CD14-positive monocyte (primary cell): Measurements from ENCODE around the gene KCNB1. TPM values are rescaled to one million over a fixed set of nuclear protein-coding genes. Genes with fewer than 3 reads are reported as not detected.

Experiments
- DNase-seq, 3 donors: peaks; one replicate each; pipeline ENCODE4 v3.0.0-alpha.2; 2011 to 2022
- H2AFZ ChIP-seq: 2 replicates; pipeline ENCODE4 v1.6.0; 2012; ENCODE audit warnings: mild to moderate bottlenecking, low read depth, low read length, inconsistent platforms; ENCODE audit not compliant: insufficient read depth, poor library complexity, severe bottlenecking
- H3K27ac ChIP-seq, 2 donors: 1 replicate in 1 of 2; 2 replicates in 1 of 2; pipeline ENCODE4 v1.5.1; 2012 to 2013; ENCODE audit warnings: low read length in 2 of 2, control low read depth in 1 of 2, inconsistent platforms in 1 of 2, low read depth in 1 of 2, mild to moderate bottlenecking in 1 of 2
- H3K27me3 ChIP-seq, 2 donors: one replicate each; pipeline versions ENCODE4 v1.6.0 to v1.6.1; 2011 to 2013; ENCODE audit warnings: low read length in 2 of 2; ENCODE audit not compliant: control insufficient read depth in 2 of 2, insufficient read depth in 2 of 2
- H3K36me3 ChIP-seq, 2 donors: replicated peaks in 1 of 2; 1 replicate in 1 of 2; 2 replicates in 1 of 2; pipeline versions ENCODE4 v1.5.1 to v1.6.1; 2012 to 2013; ENCODE audit warnings: low read length in 2 of 2, control low read depth in 1 of 2, inconsistent platforms in 1 of 2, mild to moderate bottlenecking in 1 of 2; ENCODE audit not compliant: insufficient read depth in 2 of 2, control insufficient read depth in 1 of 2
- H3K4me1 ChIP-seq, 2 donors: 1 replicate in 1 of 2; 2 replicates in 1 of 2; pipeline versions ENCODE4 v1.5.1 to v1.6.1; 2012 to 2013; ENCODE audit warnings: low read length in 2 of 2, control low read depth in 1 of 2, inconsistent platforms in 1 of 2, mild to moderate bottlenecking in 1 of 2, moderate library complexity in 1 of 2; ENCODE audit not compliant: insufficient read depth in 2 of 2, control insufficient read depth in 1 of 2
- H3K4me2 ChIP-seq: replicated peaks from 2 replicates; pipeline ENCODE3; 2012; ENCODE audit warnings: low read length, moderate library complexity, mild to moderate bottlenecking; ENCODE audit not compliant: poor library complexity, severe bottlenecking; ENCODE audit errors: extremely low read depth
- H3K4me3 ChIP-seq, 3 experiments: fragments of 200-600 bp in 1 of 3; sonication (generic) in 1 of 3; replicated peaks in 1 of 3; 1 replicate in 2 of 3; 2 replicates in 1 of 3; pipeline ENCODE4 v1.5.1; 2011 to 2013; ENCODE audit warnings: low read length in 3 of 3, mild to moderate bottlenecking in 3 of 3, control low read depth in 2 of 3, low read depth in 2 of 3, inconsistent platforms in 1 of 3, moderate library complexity in 1 of 3
- H3K79me2 ChIP-seq: 2 replicates; pipeline ENCODE4 v1.6.0; 2012; ENCODE audit warnings: mild to moderate bottlenecking, control low read depth, inconsistent platforms, low read length, moderate library complexity; ENCODE audit not compliant: insufficient read depth
- H3K9ac ChIP-seq: 2 replicates; pipeline ENCODE4 v1.6.0; 2017; ENCODE audit warnings: low read length, mild to moderate bottlenecking; ENCODE audit not compliant: insufficient read depth, poor library complexity, severe bottlenecking
- H3K9me3 ChIP-seq, 2 donors: replicated peaks in 1 of 2; 1 replicate in 1 of 2; 2 replicates in 1 of 2; pipeline versions ENCODE4 v1.5.1 to v1.6.1; 2012 to 2013; ENCODE audit warnings: low read length in 2 of 2, control low read depth in 1 of 2; ENCODE audit not compliant: control insufficient read depth in 1 of 2, insufficient read depth in 1 of 2
- H4K20me1 ChIP-seq: 2 replicates; pipeline ENCODE4 v1.6.0; 2012; ENCODE audit warnings: mild to moderate bottlenecking, low read length, control low read depth, moderate library complexity; ENCODE audit not compliant: insufficient read depth
- H3K27ac Mint-ChIP-seq, 7 donors: one replicate each; pipeline ENCODE4 v1.8.0; 2020; ENCODE audit warnings: mild to moderate bottlenecking in 7 of 7, mixed read lengths in 7 of 7, moderate library complexity in 6 of 7, inconsistent platforms in 2 of 7
- H3K27me3 Mint-ChIP-seq, 3 donors: one replicate each; pipeline ENCODE4 v1.8.0; 2021 to 2022; ENCODE audit warnings: low read depth in 3 of 3, mild to moderate bottlenecking in 3 of 3, mixed read lengths in 3 of 3, moderate library complexity in 3 of 3, inconsistent platforms in 1 of 3
- H3K36me3 Mint-ChIP-seq, 2 donors: one replicate each; pipeline ENCODE4 v1.8.0; 2020; ENCODE audit warnings: mixed read lengths in 2 of 2, inconsistent platforms in 1 of 2, mild to moderate bottlenecking in 1 of 2
- H3K4me1 Mint-ChIP-seq: one replicate; pipeline ENCODE4 v1.8.0; 2020; ENCODE audit warnings: mild to moderate bottlenecking, mixed read lengths
- H3K4me3 Mint-ChIP-seq, 2 donors: one replicate each; pipeline ENCODE4 v1.8.0; 2020; ENCODE audit warnings: mild to moderate bottlenecking in 2 of 2, mixed read lengths in 2 of 2, moderate library complexity in 1 of 2
- H3K9me3 Mint-ChIP-seq, 7 donors: one replicate each; pipeline ENCODE4 v1.8.0; 2020 to 2022; ENCODE audit warnings: mixed read lengths in 7 of 7, mild to moderate bottlenecking in 6 of 7, moderate library complexity in 6 of 7, inconsistent platforms in 2 of 7
- CTCF ChIP-seq: fragments of 200-600 bp; IDR thresholded peaks from one replicate; pipeline ENCODE4 v1.8.0; 2022; ENCODE audit warnings: antibody characterized with exemption, mild to moderate bottlenecking
- WGBS: methylation state at CpG from one replicate; pipeline ENCODE4 v1.1.5; 2013; ENCODE audit warnings: missing lambda C conversion rate; ENCODE audit not compliant: insufficient coverage; 5-methylcytosine and 5-hydroxymethylcytosine counted together
- intact Hi-C, 2 donors: fragments of 100-400 bp; cut with micrococcal nuclease; formaldehyde crosslinking; loops; one replicate each; pipeline versions ENCODE4 v1.15.0 to v1.15.1; 2023
- polyA plus RNA-seq, 3 donors: library from polyadenylated mRNA; depleted of rRNA in 1 of 3; unstranded in 2 of 3; stranded (reverse) in 1 of 3; fragments of 300-500 nt in 2 of 3; fragments of >200 nt in 1 of 3; fragmentation: Illumina TruSeq in 2 of 3; gene quantifications; 1 replicate in 2 of 3; 2 replicates in 1 of 3; pipeline ENCODE4 v1.2.3, GENCODE V29; 2012 to 2021

Gene KCNB1
- polyA plus RNA-seq, 3 donors = not detected

- H3K4me1 ChIP-seq = no peaks in the 10 kb centered on the region
- no peak overlapping the region for H3K9ac ChIP-seq
- H3K79me2 ChIP-seq = no peaks in the 10 kb centered on the region
- Mint-ChIP-seq H3K4me3 (no peak overlapping the region), H3K27ac (no peak overlapping the region), H3K36me3 (no peaks in the 10 kb centered on the region), H3K27me3 (peaks cover 6 to 14% (median 12%) of the 10 kb centered on the region in 3 donors), H3K9me3 (peaks cover 0 to 2% (median 0%) of the 10 kb centered on the region in 7 donors), H3K4me1 (peaks cover 11% of the 10 kb centered on the region)
- 0% methylated on average over 1 of the region's 1 CpG for WGBS
- H3K4me3 ChIP-seq = no peak overlapping the region
- H2AFZ ChIP-seq = no peak overlapping the region
- H3K4me2 ChIP-seq = no peak overlapping the region
- TF ChIP-seq CTCF = no peak
- no peak for DNase-seq
- intact Hi-C loops = no loop called here
- H3K36me3 ChIP-seq = no peaks in the 10 kb centered on the region
- H4K20me1 ChIP-seq = no peaks in the 10 kb centered on the region
- H3K27ac ChIP-seq = no peak overlapping the region
- H3K9me3 ChIP-seq = no peaks in the 10 kb centered on the region
- H3K27me3 ChIP-seq = no peaks in the 10 kb centered on the region
Observed at GRCh38 chr20:49426873-49427272, 55.6 kb downstream of the KCNB1 start.

- H3K79me2 ChIP-seq = no peaks in the 10 kb centered on the region
- intact Hi-C loops = no loop called here
- H3K9me3 ChIP-seq = no peaks in the 10 kb centered on the region
- TF ChIP-seq CTCF = no peak
- Mint-ChIP-seq H3K4me3 (no peak overlapping the region), H3K27me3 (peaks cover 6 to 14% (median 12%) of the 10 kb centered on the region in 3 donors), H3K4me1 (peaks cover 8% of the 10 kb centered on the region), H3K36me3 (no peaks in the 10 kb centered on the region), H3K27ac (no peak overlapping the region), H3K9me3 (peaks cover 0 to 2% (median 0%) of the 10 kb centered on the region in 7 donors)
- no peaks in the 10 kb centered on the region for H4K20me1 ChIP-seq
- H3K4me3 ChIP-seq = no peak overlapping the region
- no peak overlapping the region for H2AFZ ChIP-seq
- H3K27me3 ChIP-seq = no peaks in the 10 kb centered on the region
- DNase-seq = no peak
- WGBS = 93% methylated on average over 2 of the region's 5 CpGs
- no peak overlapping the region for H3K4me2 ChIP-seq
- H3K27ac ChIP-seq = no peak overlapping the region
- H3K4me1 ChIP-seq = no peaks in the 10 kb centered on the region
- H3K9ac ChIP-seq = no peak overlapping the region
- H3K36me3 ChIP-seq = no peaks in the 10 kb centered on the region
Observed at GRCh38 chr20:49426395-49426794, 56.1 kb downstream of the KCNB1 start.
